ENCODE data around the gene PRG3. TPM values are rescaled to one million over a fixed set of nuclear protein-coding genes. Genes with fewer than 3 reads are reported as not detected.

The PRG3 gene
- total and polyA plus RNA-seq, 9 of the 15 experiments (the other 6 are each of a cell fraction or from before 2014, with no cell fraction given): 0.18 to 0.55 (median 0.38) TPM; not detected in 6

- TF ChIP-seq EP300 (IDR thresholded peaks at IDR 0.05; ENCODE audit: low read length) (0 out of 2 replicates have a peak, but pooled peaks have one; percentile 23), VEZF1 (CRISPR knock-in tag; IDR thresholded peaks at IDR 0.05) (0 out of 2 replicates have a peak, but pooled peaks have one; percentile 18), RB1 (IDR thresholded peaks at IDR 0.05; ENCODE audit: low read depth) (peak; percentile 62)
Measured at GRCh38 chr11:57349491-57350274, 31.3 kb downstream of the PRG3 start (continued).

GRCh38 chr11:57348636-57349313 is 32.2 kb downstream of the PRG3 start:
- TF ChIP-seq FUS (optimal IDR thresholded peaks at IDR 0.05; ENCODE audit: low read depth, low read length): no peak
- TF ChIP-seq SMAD1 (IDR thresholded peaks at IDR 0.05; ENCODE audit: low read depth, low read length, partially characterized antibody): no peak
- TF ChIP-seq PHB2 (IDR thresholded peaks at IDR 0.05; ENCODE audit: low read depth): no peak
- no peak for TF ChIP-seq SMARCC2 (IDR thresholded peaks at IDR 0.05; ENCODE audit: low read depth)
- TF ChIP-seq HMGN3 (IDR thresholded peaks at IDR 0.05; ENCODE audit: borderline replicate concordance, extremely low read depth, insufficient read length, low read depth, low read length): no peak
- TF ChIP-seq STAG1 (CRISPR knock-in tag; IDR thresholded peaks at IDR 0.05; ENCODE audit: borderline replicate concordance): no peak
- TF ChIP-seq ZC3H4 (CRISPR knock-in tag; IDR thresholded peaks at IDR 0.05; ENCODE audit: borderline replicate concordance): no peak
- TF ChIP-seq FOXA3 (CRISPR knock-in tag; conservative IDR thresholded peaks at IDR 0.05 in 1 of 2, IDR thresholded peaks at IDR 0.05 in 1 of 2): no peak
- TF ChIP-seq DNMT1 (IDR thresholded peaks at IDR 0.05): no peak
- H3K9me1 ChIP-seq (ENCODE audit: control insufficient read depth, insufficient read depth, low read length): no peaks in the 10 kb centered on the region
- FAIRE-seq (no peak), DNase-seq (ENCODE audit: extremely low read depth in 1 of 4, low spot score in 3 of 4) (no peak), ATAC-seq (no peak)
- 0 out of 2 replicates have a peak, but pooled peaks cover 4% of the 10 kb centered on the region for H3K9me3 ChIP-seq (replicated peaks; ENCODE audit: control insufficient read depth, insufficient read depth, low read depth, low read length)
- ChIA-PET POLR2A (interaction anchor here (0.7 to 1.4 kb wide), 2 partner anchors 13 to 84 kb away, joined by 3 to 4 read pairs; partner anchors contain the start of gene SSRP1), CTCF (ENCODE audit: low intra/inter-chr PET ratio) (interaction anchor here (0.6 to 0.7 kb wide), 3 partner anchors 172 to 1833 kb away, joined by 3 to 5 read pairs (median 3); no protein-coding TSS in a partner anchor)
- 66% methylated on average over 12 of the region's 14 CpGs for WGBS (ENCODE audit: insufficient coverage, low coverage, missing lambda C conversion rate)
- H4K20me1 ChIP-seq (replicated peaks; ENCODE audit: control insufficient read depth, insufficient read depth, low read length): no peaks in the 10 kb centered on the region
- no peak overlapping the region for H2AFZ ChIP-seq (ENCODE audit: low read depth, low read length)
- no peak overlapping the region for H3K27ac ChIP-seq (ENCODE audit: extremely low read depth, low read depth, low read length)
- H3K79me2 ChIP-seq (ENCODE audit: control insufficient read depth, insufficient read depth, low read length): no peaks in the 10 kb centered on the region
- in situ Hi-C loops (cut with MboI) (loop anchor here (10.0 kb wide), 2 partner anchors 176 to 1166 kb away; no protein-coding TSS in a partner anchor), intact Hi-C loops (cut with micrococcal nuclease) (loop anchor here (5.0 to 10.0 kb wide), 2 partner anchors 446 to 1164 kb away; no protein-coding TSS in a partner anchor)
- H3K4me1 ChIP-seq (replicated peaks in 1 of 2; ENCODE audit: control insufficient read depth in 2 of 2, insufficient read depth in 2 of 2, low read length in 2 of 2): peaks cover 21% of the 10 kb centered on the region in 2 experiments
- no peaks in the 10 kb centered on the region for H3K27me3 ChIP-seq (ENCODE audit: control insufficient read depth in 2 of 2, insufficient read depth in 2 of 2, low read length in 2 of 2)
- H3K4me2 ChIP-seq (ENCODE audit: insufficient read depth, low read length): no peak overlapping the region
- H3K36me3 ChIP-seq (ENCODE audit: control insufficient read depth, insufficient read depth, low read length): no peaks in the 10 kb centered on the region
- BruUV-seq (replicated peaks): no TSS peak
- H3K4me3 ChIP-seq: no peak overlapping the region
- no peak overlapping the region for H3K9ac ChIP-seq (ENCODE audit: insufficient read depth in 1 of 2, low read depth in 2 of 2, low read length in 2 of 2)

Measured in K562 (cell line).